HL-60 (cell line): ENCODE data around the gene ARMH4.

Experiments
- DNase-seq, 2 experiments: peaks; one replicate each; pipeline ENCODE4 v3.0.0-alpha.2; 2010 to 2020; ENCODE audit warnings: low read depth in 1 of 2, low spot score in 1 of 2
- H3K27ac ChIP-seq: fragments of 250-450 bp; sonication (Bioruptor Pico); replicated peaks from 2 replicates; pipeline ENCODE4 v1.5.1; 2020; ENCODE audit warnings: mild to moderate bottlenecking, moderate library complexity
- H3K27me3 ChIP-seq: fragments of 250-450 bp; sonication (Bioruptor Pico); 2 replicates; pipeline ENCODE4 v1.5.1; 2021; ENCODE audit warnings: mild to moderate bottlenecking, moderate library complexity; ENCODE audit not compliant: insufficient read depth, poor library complexity, severe bottlenecking
- H3K4me3 ChIP-seq: replicated peaks from 2 replicates; pipeline ENCODE4 v1.5.1; 2011; ENCODE audit warnings: mild to moderate bottlenecking, control low read depth, low read length; ENCODE audit not compliant: insufficient read depth
- CTCF ChIP-seq: IDR thresholded peaks from one replicate; pipeline ENCODE4 v1.5.1; 2011; ENCODE audit warnings: low read length, control low read depth, inconsistent platforms; ENCODE audit not compliant: insufficient read depth
- GABPA ChIP-seq: IDR thresholded peaks from 2 replicates; pipeline ENCODE4 v1.6.1; 2012; ENCODE audit warnings: low read depth
- POLR2AphosphoS5 ChIP-seq: IDR thresholded peaks from 2 replicates; pipeline ENCODE4 v1.6.1; 2012; ENCODE audit warnings: low read depth
- SPI1 ChIP-seq: IDR thresholded peaks from 2 replicates; pipeline ENCODE4 v1.6.1; 2012; ENCODE audit warnings: low read depth, mild to moderate bottlenecking, borderline replicate concordance
- TF ChIP-seq, protein P1 (sequence below): IDR thresholded peaks from 2 replicates; pipeline ENCODE4 v1.6.1; 2012; ENCODE audit warnings: low read depth; ENCODE audit not compliant: insufficient replicate concordance

The ARMH4 gene

GRCh38 chr14:58191763-58192601 lies 40.0 kb upstream of the ARMH4 start:
- TF ChIP-seq, protein P1, sequence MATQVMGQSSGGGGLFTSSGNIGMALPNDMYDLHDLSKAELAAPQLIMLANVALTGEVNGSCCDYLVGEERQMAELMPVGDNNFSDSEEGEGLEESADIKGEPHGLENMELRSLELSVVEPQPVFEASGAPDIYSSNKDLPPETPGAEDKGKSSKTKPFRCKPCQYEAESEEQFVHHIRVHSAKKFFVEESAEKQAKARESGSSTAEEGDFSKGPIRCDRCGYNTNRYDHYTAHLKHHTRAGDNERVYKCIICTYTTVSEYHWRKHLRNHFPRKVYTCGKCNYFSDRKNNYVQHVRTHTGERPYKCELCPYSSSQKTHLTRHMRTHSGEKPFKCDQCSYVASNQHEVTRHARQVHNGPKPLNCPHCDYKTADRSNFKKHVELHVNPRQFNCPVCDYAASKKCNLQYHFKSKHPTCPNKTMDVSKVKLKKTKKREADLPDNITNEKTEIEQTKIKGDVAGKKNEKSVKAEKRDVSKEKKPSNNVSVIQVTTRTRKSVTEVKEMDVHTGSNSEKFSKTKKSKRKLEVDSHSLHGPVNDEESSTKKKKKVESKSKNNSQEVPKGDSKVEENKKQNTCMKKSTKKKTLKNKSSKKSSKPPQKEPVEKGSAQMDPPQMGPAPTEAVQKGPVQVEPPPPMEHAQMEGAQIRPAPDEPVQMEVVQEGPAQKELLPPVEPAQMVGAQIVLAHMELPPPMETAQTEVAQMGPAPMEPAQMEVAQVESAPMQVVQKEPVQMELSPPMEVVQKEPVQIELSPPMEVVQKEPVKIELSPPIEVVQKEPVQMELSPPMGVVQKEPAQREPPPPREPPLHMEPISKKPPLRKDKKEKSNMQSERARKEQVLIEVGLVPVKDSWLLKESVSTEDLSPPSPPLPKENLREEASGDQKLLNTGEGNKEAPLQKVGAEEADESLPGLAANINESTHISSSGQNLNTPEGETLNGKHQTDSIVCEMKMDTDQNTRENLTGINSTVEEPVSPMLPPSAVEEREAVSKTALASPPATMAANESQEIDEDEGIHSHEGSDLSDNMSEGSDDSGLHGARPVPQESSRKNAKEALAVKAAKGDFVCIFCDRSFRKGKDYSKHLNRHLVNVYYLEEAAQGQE = no peak
- TF ChIP-seq GABPA (no peak), SPI1 (no peak), POLR2AphosphoS5 (no peak), CTCF (no peak)

DNA sequence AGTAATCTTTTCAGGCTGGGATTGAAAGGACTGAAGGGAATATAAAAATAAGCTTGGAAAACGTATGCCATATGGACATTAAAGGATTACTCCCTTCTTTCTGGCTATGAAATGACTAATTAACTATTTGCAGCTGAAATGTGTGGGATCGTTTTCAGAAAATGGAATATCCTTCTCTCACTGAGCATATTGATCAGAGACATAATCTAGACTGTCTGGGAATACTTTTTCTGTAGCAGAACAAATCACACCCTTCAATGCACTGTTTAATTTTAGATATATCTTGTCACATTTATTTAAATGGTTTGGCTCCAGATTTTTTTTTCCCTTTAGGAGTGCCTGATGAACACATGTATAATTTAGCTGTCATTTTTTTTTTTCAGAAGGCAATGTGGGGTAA lies 37.2 kb upstream of the ARMH4 start:
- no peak for DNase-seq
- H3K27me3 ChIP-seq = peaks cover 7% of the 10 kb centered on the region
- H3K27ac ChIP-seq = no peak overlapping the region
- TF ChIP-seq SPI1 (no peak), POLR2AphosphoS5 (no peak), GABPA (no peak), CTCF (no peak)
- TF ChIP-seq, protein P1 = no peak
- no peak overlapping the region for H3K4me3 ChIP-seq

More at GRCh38 chr14:58191763-58192601, 40.0 kb upstream of the ARMH4 start:
- no peak overlapping the region for H3K27ac ChIP-seq
- DNase-seq = no peak
- peaks cover 5% of the 10 kb centered on the region for H3K27me3 ChIP-seq
- no peak overlapping the region for H3K4me3 ChIP-seq

- TF ChIP-seq CTCF = no peak
- TF ChIP-seq, protein P1 = no peak
- no peak for TF ChIP-seq GABPA
- TF ChIP-seq POLR2AphosphoS5 = no peak
- TF ChIP-seq SPI1 = no peak
- Histone ChIP-seq H3K27me3 (no peaks in the 10 kb centered on the region), H3K27ac (no peak overlapping the region), H3K4me3 (no peak overlapping the region)
- DNase-seq = no peak
These were observed 25.1 kb upstream of the ARMH4 start for GRCh38 chr14:58177125-58177524.
